GM19035 (cell line): ENCODE measurements around the gene DBN1.
"Not testable (repeated sequence)": the region's sequence is repeated elsewhere in the genome, so short reads cannot be mapped to it uniquely, and the experiment has no call there.

Experiments
- ATAC-seq: cut with Tn5 transposase; IDR thresholded peaks from one replicate; pipeline ENCODE4 v1.9.1; 2021; ENCODE audit not compliant: unreplicated experiment

The DBN1 gene

GRCh38 chr5:177491983-177492746 is 18.7 kb upstream of the DBN1 start:
- no peak for ATAC-seq

GRCh38 chr5:177491429-177491945 is 18.1 kb upstream of the DBN1 start:
- ATAC-seq, result no peak

GRCh38 chr5:177490992-177491391 is 17.6 kb upstream of the DBN1 start:
- no peak for ATAC-seq

- ATAC-seq, result no peak
Measured at GRCh38 chr5:177490311-177490991, 17.0 kb upstream of the DBN1 start.

- no peak for ATAC-seq
Measured at GRCh38 chr5:177489119-177489716, 15.8 kb upstream of the DBN1 start.

GRCh38 chr5:177487975-177488374 is 14.5 kb upstream of the DBN1 start:
- no peak for ATAC-seq

GRCh38 chr5:177487144-177487543 is 13.7 kb upstream of the DBN1 start:
- ATAC-seq, result no peak

- ATAC-seq, result no peak
Measured at GRCh38 chr5:177486256-177486655, 12.8 kb upstream of the DBN1 start.

- ATAC-seq, result not testable (repeated sequence)
Measured at GRCh38 chr5:177485753-177486152, 12.3 kb upstream of the DBN1 start.

- no peak for ATAC-seq
Measured at GRCh38 chr5:177484902-177485549, 11.6 kb upstream of the DBN1 start.

- no peak for ATAC-seq
Measured at GRCh38 chr5:177483994-177484901, 10.8 kb upstream of the DBN1 start.

GRCh38 chr5:177483042-177483441 is 9.6 kb upstream of the DBN1 start:
- ATAC-seq, result no peak

GRCh38 chr5:177482359-177482795 is 8.9 kb upstream of the DBN1 start:
- ATAC-seq, result no peak

- ATAC-seq, result no peak
Measured at GRCh38 chr5:177479774-177480173, 6.3 kb upstream of the DBN1 start.

- ATAC-seq, result no peak
Measured at GRCh38 chr5:177478711-177479646, 5.5 kb upstream of the DBN1 start.

- no peak for ATAC-seq
Measured at GRCh38 chr5:177477701-177478477, 4.5 kb upstream of the DBN1 start.

GRCh38 chr5:177476531-177477233 is 3.2 kb upstream of the DBN1 start:
- ATAC-seq, result no peak
